ENCODE results near the gene GUK1.

GRCh38 chr1:228161866-228162265 lies 21.8 kb downstream of the GUK1 start:
- no peak for TF ChIP-seq ZNF274 (IDR thresholded peaks at IDR 0.05; ENCODE audit: low read depth, low read length)
- no peak for TF ChIP-seq YY1 (IDR thresholded peaks at IDR 0.05; ENCODE audit: insufficient read depth, insufficient read length)
